Lung (tissue), 12 donors: Measurements from ENCODE around the gene FAT2. TPM values are rescaled to one million over a fixed set of nuclear protein-coding genes. Genes with fewer than 3 reads are reported as not detected.

Experiments used
- ATAC-seq: fragments of 200-7000 bp; cut with Tn5 transposase; one replicate; pipeline ENCODE4 v1.9.1; 2020; ENCODE audit warnings: moderate number of reproducible peaks; ENCODE audit not compliant: insufficient read depth, low FRiP score
- DNase-seq, 3 donors: peaks; one replicate each; pipeline ENCODE4 v3.0.0-alpha.2; 2013 to 2017
- H3K27ac ChIP-seq, 2 donors: one replicate each; pipeline ENCODE4 v1.5.1; 2013; ENCODE audit warnings: mild to moderate bottlenecking in 2 of 2, moderate library complexity in 2 of 2, control low read depth in 1 of 2, inconsistent platforms in 1 of 2, low read depth in 1 of 2, low read length in 1 of 2
- H3K27me3 ChIP-seq, 3 donors: one replicate each; pipeline ENCODE4 v1.5.1; 2013; ENCODE audit warnings: low read length in 2 of 3; ENCODE audit not compliant: control insufficient read depth in 3 of 3, insufficient read depth in 3 of 3
- H3K36me3 ChIP-seq, 4 donors: one replicate each; pipeline ENCODE4 v1.5.1; 2013; ENCODE audit warnings: low read length in 4 of 4, mild to moderate bottlenecking in 1 of 4, moderate library complexity in 1 of 4; ENCODE audit not compliant: control insufficient read depth in 4 of 4, insufficient read depth in 4 of 4
- H3K4me1 ChIP-seq, 5 donors: one replicate each; pipeline ENCODE4 v1.5.1; 2013; ENCODE audit warnings: low read length in 5 of 5, mild to moderate bottlenecking in 2 of 5, moderate library complexity in 1 of 5; ENCODE audit not compliant: control insufficient read depth in 5 of 5, insufficient read depth in 5 of 5
- H3K4me3 ChIP-seq: one replicate; pipeline ENCODE4 v1.5.1; 2013; ENCODE audit warnings: mild to moderate bottlenecking, control low read depth, moderate library complexity
- H3K9ac ChIP-seq, 2 donors: one replicate each; pipeline ENCODE4 v1.5.1; 2013; ENCODE audit warnings: low read length in 2 of 2, control low read depth in 1 of 2; ENCODE audit not compliant: insufficient read depth in 1 of 2
- H3K9me3 ChIP-seq, 4 donors: one replicate each; pipeline ENCODE4 v1.5.1; 2013; ENCODE audit warnings: low read length in 3 of 4, mild to moderate bottlenecking in 1 of 4, moderate library complexity in 1 of 4; ENCODE audit not compliant: control insufficient read depth in 4 of 4, insufficient read depth in 3 of 4
- CTCF ChIP-seq: IDR thresholded peaks from 2 replicates; pipeline ENCODE4 v1.5.1; 2012; ENCODE audit warnings: mild to moderate bottlenecking; ENCODE audit errors: control extremely low read depth, extremely low read depth
- WGBS, 2 donors: extraction: QIAGEN DNeasy Blood & Tissue Kit; methylation state at CpG; one replicate each; pipeline ENCODE4 v1.1.7; 2013; 5-methylcytosine and 5-hydroxymethylcytosine counted together
- polyA plus RNA-seq, 2 donors: library from polyadenylated mRNA; stranded (reverse); fragments of 200-250 nt; gene quantifications; one replicate each; pipeline ENCODE4 v1.2.1, GENCODE V29; 2013
- total RNA-seq, 2 donors: library from RNA; depleted of rRNA in 1 of 2; stranded (reverse); fragments of >200 nt in 1 of 2; gene quantifications; one replicate each; pipeline ENCODE4 v1.2.1, GENCODE V29; 2014 to 2021
- donor health status: control.
- donor health status: control.
- donor health status: Bipolar disorder and iron deficiency.
- donor health status: healthy.
- donor health status: DM: yes; HTN: yes; CAD: no.

The FAT2 gene
- total and polyA plus RNA-seq, 4 donors: 0.24 to 3.1 (median 0.67) TPM

GRCh38 chr5:151617383-151617840 lies 26.3 kb upstream of the FAT2 start:
- Histone ChIP-seq H3K9me3 (no peaks in the 10 kb centered on the region), H3K9ac (no peak overlapping the region), H3K36me3 (no peaks in the 10 kb centered on the region), H3K4me1 (no peaks in the 10 kb centered on the region), H3K4me3 (no peak overlapping the region), H3K27me3 (peaks cover 0 to 4% (median 2%) of the 10 kb centered on the region in 3 donors), H3K27ac (no peak overlapping the region)
- ATAC-seq (no peak), DNase-seq (no peak)
- no peak for TF ChIP-seq CTCF
- 84 to 86% methylated on average over 6 of the region's 6 CpGs for WGBS, 2 donors

GRCh38 chr5:151615431-151615830 lies 24.3 kb upstream of the FAT2 start:
- Histone ChIP-seq H3K27me3 (peaks cover 0 to 4% (median 2%) of the 10 kb centered on the region in 3 donors), H3K4me1 (no peaks in the 10 kb centered on the region), H3K9me3 (no peaks in the 10 kb centered on the region), H3K36me3 (no peaks in the 10 kb centered on the region), H3K27ac (no peak overlapping the region), H3K9ac (no peak overlapping the region), H3K4me3 (no peak overlapping the region)
- no peak for TF ChIP-seq CTCF
- no peak for DNase-seq
- ATAC-seq: no peak
- WGBS, 2 donors: 71 to 83% methylated on average over 4 of the region's 4 CpGs

- no peak overlapping the region for H3K9ac ChIP-seq
- no peak for TF ChIP-seq CTCF
These were observed 23.4 kb upstream of the FAT2 start for GRCh38 chr5:151614565-151614964.

More at GRCh38 chr5:151614565-151614964, 23.4 kb upstream of the FAT2 start:
- Histone ChIP-seq H3K4me1 (no peaks in the 10 kb centered on the region), H3K9me3 (no peaks in the 10 kb centered on the region), H3K27ac (no peak overlapping the region), H3K27me3 (peaks cover 0 to 4% (median 2%) of the 10 kb centered on the region in 3 donors), H3K4me3 (no peak overlapping the region), H3K36me3 (no peaks in the 10 kb centered on the region)
- WGBS, 2 donors: 73 to 89% methylated on average over 7 of the region's 7 CpGs
- no peak for DNase-seq
- no peak for ATAC-seq
